Smooth muscle cell of the brain vasculature (primary cell): ENCODE data around the gene SBK2.
A peak's percentile ranks its signal among the peaks of the same experiment; 100 is the strongest.

Source experiments
- DNase-seq: peaks from one replicate; pipeline ENCODE4 v3.0.0-alpha.2; 2012; ENCODE audit warnings: low read depth, low spot score

SBK2 gene

DNA sequence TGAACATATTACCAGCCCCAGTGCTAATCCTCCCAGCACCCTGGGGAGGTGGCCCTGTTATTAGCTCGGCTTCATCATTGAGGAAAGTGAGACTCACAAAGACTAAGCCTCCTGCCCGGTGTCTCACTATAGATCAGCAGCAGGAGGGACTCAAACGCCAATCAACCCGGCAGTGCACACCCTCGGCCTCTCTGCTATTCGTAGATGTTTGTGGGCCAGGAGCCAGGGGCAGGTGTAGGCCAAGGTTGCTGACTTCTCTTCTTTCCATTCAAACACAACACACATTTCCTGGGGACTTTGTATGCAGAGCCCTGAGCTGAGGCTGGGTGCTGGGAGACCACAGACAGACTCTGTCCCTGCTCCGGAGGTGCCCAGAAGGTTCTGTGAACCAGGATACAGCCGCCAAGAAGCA lies 17.8 kb upstream of the SBK2 start:
- DNase-seq = no peak

DNA sequence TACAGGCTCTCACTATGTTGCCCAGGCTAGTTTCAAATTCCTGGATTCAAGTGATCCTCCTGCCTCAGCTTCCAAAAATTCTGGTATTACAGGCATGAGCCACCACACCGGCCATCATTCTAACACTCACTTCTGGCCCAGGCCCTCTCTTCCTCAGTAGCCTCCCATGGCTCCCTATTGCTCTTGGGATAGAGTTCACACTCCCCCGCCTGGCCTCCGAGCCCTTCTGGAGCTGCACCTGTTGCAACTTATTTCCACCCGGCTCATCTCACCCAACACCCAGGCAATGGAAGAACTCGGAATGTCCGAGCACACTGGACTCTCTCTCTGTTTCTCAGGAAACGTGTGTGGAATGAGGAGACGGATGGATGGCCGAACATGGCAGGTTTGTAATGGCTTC lies 17.4 kb upstream of the SBK2 start:
- no peak for DNase-seq

DNA sequence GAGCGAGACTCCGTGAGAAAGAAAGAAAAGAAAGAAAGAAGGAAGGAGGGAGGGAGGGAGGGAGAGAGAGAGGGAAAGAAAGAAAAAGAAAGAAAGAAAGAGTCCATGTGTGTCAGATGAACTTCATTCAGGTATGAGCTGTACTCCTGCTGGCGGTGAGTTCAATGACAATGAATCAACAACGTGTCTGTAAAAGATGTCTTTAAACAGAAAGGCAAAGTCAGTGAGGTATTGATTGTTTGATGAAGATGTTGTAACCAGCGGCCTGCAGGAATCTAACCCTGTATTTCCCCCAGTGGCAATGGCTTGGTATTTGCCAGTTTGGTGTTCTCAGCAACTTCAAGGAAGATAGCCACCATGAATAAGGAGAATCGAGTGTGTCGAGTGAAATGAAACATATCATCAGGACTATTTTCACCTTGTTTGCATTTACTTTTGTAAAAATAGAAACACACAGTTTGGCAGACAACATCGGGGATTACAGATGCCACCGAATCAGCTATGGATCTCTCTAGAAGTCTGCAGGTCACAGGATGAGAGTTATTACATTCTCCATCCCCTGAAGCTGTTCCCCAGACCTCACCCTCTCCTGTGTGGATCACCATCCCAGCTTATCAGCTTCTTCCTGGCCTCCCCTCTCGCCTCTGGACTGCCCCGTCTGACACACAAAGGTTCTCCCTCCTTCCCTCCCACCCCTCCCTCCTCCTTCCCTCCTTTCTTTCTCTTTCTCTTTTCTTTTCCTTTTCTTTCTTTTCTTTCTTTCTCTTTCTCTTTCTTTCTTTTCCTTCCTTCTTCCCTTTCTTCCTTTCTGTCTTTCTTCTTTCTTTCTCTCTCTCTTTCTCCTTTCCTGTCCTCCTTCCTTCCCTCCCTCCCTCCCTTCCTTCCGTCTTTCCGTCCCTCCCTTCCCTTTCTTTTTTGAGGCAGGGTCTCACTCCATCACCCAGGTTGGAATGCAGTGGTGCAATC lies 16.6 kb upstream of the SBK2 start:
- no peak for DNase-seq

DNA sequence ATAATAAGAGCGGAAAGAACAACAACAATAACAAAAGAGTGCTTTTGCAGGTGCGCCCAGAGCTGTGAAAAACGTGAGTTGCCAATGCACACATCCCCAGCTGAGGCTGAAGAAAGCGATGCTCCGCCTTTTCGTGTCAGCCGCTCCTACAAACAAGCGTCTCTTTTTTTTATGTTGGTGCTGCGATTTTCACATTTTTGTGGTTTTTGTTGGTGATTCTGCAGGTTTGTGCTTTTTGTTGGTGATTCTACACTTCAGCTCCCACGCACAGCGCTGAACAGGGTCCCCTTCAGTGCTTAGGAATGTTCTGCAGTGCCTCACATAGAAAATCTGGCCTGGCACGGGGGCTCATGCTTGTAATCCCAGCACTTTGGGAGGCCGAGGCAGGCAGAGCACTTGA lies 15.7 kb upstream of the SBK2 start:
- DNase-seq = no peak

DNA sequence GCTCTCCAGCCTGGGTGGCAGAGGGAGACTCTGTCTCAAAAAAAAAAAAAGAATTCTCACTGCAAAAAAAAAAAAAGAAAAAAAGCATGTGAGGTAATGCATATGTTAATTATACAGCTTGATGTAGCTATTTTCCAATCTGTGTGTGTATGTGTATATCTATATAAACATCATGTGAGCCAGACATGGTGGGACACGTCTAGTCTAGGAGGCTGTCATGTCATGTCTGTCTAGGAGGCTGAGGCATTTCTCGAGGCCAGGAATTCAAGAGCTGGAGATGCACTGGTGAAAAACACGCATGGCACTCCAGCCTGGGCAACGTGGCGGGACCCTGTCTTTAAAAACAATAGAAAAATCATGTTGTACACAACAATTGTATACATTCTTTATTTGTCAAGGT lies 15.3 kb upstream of the SBK2 start:
- no peak for DNase-seq

DNA sequence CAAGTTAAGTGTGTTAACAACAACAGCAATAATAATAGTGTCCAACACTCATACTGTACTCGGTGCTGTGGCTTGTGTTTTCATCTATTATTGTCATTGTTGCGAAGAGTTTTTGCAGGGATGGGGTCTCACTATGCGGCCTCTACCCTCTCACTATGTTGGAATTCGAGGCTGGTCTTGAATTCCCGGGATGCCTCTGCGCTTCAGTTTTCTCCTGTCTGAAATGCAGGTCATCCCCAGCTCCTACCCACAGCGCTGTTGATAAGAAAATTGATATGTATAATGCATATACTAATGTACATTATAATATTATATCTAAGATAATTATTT lies 13.4 kb upstream of the SBK2 start:
- DNase-seq = no peak

DNA sequence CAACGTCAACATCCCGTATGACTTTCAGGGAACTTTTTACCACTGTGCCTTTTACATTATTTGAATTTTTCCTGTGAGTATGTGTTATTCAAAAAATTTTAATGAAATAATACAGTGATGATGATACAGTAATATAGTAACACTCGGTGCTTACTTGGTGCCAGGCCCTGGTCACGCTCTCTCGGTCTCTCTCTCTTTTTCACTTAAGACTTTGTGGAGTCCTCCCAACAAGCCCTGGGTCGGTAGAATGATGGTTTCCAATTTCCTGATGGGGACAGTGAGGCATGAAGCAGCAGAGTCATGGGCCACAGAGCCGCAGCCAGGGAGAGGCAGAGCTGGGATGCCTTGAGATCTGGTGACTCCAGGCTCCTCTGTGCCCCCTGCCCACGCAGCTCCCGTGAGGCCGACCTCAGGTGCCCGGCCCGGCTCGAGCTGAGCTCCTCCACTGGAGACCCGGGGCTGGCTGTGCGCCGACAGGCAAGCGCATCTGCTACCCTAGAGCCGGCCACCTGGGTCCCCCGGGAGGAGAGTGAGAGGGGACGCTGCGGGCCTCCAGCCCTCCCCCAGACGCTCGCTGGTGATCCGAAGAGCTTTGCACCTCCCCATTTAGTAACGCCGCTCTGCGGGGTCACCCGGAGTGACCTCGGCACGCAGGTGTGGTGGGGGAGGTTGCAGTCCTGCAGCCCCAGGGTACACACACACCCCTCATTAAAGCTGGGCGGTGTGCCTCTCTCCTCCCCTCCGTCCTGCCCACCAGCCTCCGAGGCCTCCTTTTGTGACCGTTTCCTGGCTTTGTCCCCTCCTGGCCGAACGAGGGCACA lies 12.8 kb upstream of the SBK2 start:
- peak; percentile 46 for DNase-seq

DNA sequence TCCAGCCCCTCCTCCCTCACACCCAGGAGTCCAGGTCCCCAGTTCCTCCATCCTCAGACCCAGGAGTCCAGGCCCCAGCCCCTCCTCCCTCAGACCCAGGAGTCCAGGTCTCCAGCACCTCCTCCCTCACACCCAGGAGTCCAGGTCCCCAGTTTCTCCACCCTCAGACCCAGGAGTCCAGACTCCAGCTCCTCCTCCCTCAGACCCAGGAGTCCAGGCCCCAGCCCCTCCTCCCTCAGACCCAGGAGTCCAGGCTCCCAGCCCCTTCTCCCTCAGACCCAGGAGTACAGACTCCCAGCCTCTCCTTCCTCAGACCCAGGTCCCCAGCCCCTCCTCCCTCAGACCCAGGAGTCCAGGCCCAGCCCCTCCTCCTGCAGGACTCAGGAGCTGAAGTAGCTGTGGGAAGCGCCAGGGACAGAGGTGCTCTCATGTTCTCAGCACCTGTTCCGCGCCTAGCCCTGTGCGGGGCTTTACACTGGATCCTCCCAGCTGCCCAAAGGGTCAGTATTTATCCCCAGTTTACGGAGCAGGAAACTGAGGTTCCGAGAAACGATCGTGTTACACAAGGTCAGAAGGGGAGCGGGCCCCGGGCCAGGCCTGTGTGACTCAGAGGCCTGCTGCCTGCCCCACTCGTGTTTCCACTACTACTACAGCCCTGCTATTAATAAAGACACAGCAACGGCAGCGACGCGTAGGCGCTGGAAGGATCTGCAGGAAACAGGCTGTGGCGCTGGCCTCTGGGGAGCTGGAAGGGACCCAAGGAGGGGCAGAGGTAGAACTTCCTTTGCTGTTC lies 10.1 kb upstream of the SBK2 start:
- no peak for DNase-seq

DNA sequence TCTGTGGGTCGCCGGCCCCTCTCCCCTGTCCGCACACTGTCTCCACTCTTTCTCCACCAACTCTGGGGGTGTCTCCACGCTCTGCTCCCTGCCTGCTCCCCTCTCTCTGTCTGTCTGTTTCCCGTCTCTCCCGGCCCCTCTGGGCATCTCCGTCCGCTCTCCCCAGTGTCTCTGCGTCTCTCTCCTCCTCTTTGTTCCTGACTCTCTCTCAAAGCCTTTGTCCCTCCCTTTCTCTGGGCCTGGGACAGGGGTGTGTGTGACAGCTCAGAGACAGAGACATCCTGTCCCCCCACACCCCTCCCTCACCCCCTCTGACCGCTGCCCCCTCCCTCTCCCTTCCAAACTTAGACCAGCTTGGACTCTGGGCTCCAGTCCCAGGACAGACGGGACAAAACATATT lies 9.1 kb upstream of the SBK2 start:
- DNase-seq = no peak

DNA sequence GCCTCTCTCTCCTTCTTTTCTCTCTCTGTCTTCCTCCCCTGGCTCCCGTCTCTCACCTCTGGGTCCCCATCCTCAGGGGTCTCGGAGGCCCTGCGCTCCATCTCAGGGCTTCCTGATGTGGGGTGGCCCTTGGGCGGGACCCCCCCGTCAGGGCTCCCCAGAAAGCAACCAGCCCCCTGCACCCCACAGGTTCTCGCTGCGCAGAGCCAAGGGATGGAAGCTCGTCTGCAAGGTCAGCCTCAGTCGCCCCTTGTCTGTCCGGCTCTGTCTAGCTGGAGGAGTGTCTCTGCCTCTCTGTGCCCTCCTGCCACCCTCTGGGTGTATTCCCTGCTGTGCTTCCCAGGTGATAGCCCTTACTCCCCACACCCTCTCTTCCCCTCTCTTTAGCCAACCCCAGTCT lies 8.5 kb upstream of the SBK2 start, which contains the start of gene SBK3:
Gene SBK3, minus strand, starts transcription at position 101 of the 400 bp plus-strand sequence. Its CDS starts 0 bp downstream, at position 101.
- no peak for DNase-seq

DNA sequence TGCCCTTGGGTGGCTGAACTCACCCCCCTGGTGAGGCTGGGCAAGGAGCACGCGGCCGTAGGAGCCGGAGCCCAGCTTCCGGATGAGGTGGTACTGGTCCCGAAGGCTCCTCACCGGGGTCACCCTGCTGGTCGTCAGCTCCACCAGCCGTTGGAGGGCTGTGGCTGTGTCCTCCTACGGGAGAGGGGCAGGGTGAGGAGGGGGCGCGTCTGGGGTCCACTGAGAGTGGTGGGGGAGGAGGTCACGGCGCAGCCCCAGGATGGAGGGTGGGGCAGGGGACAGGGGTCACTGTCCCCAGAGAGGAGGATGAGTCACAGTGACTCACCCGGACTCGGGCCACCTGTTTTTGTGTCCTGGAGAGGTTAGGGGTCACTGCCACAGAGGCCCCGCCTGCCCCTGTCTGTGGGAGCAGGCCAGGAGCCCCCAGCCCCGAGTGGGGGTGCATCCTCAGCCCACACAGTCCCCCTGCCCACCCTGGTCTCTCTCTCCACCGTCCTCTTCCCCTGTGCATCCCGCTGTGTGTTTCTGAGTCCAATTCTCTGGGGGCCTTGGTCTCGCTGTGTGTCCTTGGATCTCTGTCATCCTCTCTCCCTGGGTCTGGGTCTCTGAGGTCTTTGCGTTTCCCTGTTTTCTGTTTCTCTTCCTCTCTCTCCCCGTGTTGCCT lies 8.0 kb upstream of the SBK2 start:
- no peak for DNase-seq

DNA sequence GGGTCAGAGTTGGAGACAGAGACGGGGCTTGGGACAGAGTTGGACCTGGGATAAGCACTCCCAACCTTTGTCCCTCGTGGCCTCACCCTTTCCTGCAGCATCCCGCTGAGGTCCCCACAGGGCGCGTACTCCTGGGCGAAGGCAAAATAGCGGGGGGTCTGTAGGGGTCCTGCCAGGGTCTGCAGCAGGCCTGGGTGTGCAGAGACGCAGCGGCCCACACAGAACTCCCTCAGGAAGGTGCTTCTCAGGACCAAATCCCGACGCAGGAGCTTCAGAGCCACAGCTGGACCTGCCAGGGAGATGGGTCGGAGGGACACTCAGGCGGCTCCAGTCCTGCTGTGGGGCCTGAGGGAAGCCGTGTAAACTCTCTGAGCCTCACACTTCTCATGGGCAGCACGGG lies 7.1 kb upstream of the SBK2 start:
- DNase-seq = no peak

DNA sequence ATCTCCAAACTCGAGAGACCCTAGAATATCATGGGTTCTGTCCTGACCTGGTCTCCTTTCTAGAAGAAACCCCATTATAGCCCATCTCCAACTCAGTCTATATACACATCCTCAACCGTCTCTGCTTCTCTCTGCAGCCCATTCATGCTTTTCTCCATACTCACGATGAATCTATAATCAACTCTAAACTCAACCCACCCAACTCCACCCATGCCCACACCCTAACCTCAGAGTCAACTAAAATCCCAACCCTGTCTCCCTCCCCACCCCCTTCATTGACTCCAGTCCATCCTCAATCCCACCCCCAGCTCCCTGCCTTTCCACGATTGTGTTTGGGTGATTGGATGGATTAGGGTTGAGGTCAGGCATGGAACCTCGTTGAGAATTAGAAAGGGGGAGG lies 6.6 kb upstream of the SBK2 start:
- DNase-seq = no peak

DNA sequence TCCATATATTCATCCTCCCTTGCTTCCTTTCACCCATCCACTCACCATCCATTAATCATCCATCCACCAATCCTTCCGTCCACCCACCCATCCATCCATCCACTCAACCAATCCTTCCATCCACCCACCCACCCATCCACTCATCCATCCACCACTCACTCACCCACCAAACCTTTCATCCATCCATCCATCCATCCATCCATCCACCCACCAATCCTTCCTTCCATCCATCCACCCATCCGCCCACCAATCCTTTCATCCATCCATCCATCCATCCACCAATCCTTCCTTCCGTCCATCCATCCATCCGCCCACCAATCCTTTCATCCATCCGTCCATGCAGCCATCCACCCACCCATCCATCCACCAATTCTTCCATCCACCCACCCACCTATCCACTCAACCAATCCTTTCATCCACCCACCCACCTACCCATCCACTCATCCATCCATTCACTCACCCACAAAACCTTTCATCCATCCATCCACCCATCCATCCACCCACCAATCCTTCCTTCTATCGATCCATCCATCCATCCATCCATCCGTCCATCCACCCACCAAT lies 5.4 kb upstream of the SBK2 start:
- DNase-seq = no peak

DNA sequence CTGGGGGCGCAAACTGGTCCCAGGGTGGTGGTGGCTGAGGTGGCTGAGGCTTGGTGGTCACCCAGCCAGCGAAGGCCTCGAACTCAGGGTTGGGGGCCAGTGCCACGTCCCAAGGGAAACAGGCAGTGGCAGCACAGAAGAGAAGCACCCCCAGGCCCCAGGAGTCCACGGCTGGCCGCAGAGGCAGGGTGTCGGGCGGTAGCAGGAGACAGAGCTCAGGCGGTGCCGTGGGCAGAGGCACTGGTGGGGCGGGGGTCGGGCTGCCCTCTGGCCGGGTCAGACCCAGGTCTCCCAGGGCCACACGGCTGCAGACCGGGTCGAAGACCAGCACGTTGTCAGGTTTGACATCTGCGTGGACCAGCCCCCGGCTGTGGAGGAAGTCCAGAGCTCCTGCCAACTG lies 4.2 kb upstream of the SBK2 start:
- DNase-seq = no peak

DNA sequence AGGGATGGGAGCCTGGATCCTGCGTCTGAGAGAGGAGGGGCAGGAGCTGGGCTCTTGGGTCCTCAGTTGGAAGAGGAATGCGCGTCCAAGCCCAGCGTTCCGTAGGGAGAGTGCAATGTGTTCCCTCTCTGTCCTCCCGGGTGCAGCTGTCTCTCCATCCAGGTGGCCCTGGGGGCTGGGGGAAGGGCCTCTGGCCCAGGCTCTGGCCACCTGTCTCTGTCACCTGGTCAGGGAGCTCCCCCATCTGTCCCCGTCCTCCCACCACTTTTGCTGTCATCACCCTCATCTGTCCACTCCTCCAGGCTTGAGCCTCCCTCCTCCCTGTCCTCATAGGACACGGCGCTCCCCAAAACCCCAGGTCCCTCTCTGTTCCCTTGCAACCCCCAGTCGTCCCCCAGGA lies 3.7 kb upstream of the SBK2 start:
- no peak for DNase-seq

DNA sequence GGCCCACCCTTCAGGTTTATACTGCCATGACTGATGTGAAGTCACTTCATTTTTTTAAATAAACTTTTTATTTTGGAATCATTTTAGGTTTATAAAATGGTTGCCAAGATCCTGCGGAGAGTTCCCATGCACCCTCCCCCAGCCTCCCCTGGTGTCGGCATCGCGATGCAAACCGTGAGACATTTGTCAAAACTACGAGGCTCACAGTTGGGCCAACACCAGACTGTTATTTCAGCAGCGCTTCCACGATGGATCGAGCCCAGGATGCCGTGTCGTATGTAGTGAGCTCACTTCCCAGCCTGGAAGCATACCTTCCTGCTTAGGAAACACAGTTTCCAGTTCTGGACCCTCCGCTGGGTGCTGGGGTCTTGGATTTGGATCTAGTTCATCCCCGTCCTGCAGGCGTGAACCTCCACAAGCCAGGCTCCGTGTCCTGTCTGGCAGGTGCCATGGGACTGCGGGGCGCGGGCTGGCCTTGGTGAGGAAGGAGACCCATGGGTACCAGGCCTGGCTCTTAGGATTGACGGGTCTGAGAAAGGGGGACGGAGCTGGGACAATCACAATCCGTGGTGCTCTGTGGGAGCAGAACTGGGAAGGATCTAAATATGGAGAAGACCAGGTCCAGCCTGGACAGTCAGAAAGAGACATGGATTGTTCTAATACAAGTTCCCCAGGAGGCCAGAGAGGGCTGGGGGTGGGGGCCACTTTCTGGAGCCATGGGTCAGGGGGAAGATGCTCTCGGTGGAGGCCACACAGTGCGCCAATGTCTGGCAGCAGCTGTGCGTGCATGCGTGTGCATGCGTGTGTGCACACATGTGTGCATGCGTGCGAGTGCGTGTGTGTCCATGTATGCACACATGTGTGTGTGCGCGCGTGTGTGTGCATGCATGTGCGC lies 2.4 kb upstream of the SBK2 start:
- DNase-seq = no peak

DNA sequence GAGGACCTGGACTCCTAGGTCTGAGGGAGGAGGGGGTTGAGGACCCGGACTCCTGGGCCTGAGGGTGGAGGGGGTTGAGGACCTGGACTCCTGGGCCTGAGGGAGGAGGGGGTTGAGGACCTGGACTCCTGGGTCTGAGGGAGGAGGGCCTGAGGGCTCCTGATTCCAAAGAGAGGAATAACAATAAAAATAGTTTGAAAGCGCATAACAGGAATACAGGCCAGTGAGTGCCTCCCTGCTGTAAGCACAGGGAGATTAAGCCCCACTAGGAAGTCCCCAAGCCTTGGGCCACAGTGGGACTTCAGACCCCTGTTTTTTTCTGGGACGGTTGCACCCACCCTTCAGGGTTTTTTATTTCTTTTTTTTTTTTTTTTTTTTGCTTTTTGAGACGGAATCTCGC lies 1.2 kb upstream of the SBK2 start:
- no peak for DNase-seq

DNA sequence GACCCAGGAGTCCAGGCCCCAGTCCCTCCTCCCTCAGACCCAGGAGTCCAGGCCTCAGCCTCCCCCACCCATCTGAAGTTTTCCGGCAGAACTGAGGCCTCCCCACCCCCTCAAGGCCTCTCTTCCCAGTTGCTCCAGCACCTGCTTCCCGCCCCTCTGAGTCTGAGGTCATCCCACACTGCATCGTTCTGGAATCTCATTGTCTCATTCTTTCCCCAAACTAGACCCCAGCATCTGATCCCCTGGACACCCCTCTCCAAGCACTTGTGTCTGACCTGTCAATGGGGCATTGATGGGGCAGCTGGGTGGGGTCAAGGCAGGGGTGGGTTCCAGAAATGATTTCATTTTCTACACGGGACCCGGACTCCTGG lies 793 bp upstream of the SBK2 start:
- no peak for DNase-seq

DNA sequence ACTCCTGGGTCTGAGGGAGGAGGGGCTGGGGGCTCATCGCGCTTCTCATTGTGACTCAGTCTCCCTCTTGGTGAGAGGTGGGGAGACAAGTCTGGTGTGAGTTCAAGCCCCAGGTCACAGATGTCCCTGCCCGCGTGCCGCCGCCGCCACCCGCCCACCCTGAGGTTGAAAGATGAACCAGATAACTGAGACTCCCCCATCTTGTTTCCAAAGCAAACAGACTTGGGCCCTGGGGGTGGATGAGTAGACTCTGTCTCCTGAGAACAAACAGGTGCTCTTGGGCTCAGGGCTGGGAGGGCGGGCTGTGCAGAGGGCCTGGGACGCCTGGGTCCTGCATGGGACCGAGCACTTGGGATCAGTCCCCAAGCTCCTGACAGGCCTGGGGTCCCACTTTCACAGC lies 567 bp downstream of the SBK2 start:
- no peak for DNase-seq
